GM19240 (cell line): ENCODE data around the gene FNDC8.
"Not testable (repeated sequence)": the region's sequence is repeated elsewhere in the genome, so short reads cannot be mapped to it uniquely, and the experiment has no call there.

Experiments used
- DNase-seq: peaks from one replicate; pipeline ENCODE4 v3.0.0; 2011; ENCODE audit warnings: low spot score; ENCODE audit not compliant: insufficient read length

Gene FNDC8

GRCh38 chr17:35121315-35121714 lies at the start of gene FNDC8:
Gene FNDC8 (plus strand): TSS chr17:35121615. CDS start chr17:35121694, 79 bp downstream.
- DNase-seq = no peak

- DNase-seq = no peak
Measured at GRCh38 chr17:35073183-35073790, 48.1 kb upstream of the FNDC8 start.

- DNase-seq = no peak
Measured at GRCh38 chr17:35073991-35074627, 47.3 kb upstream of the FNDC8 start.

DNA sequence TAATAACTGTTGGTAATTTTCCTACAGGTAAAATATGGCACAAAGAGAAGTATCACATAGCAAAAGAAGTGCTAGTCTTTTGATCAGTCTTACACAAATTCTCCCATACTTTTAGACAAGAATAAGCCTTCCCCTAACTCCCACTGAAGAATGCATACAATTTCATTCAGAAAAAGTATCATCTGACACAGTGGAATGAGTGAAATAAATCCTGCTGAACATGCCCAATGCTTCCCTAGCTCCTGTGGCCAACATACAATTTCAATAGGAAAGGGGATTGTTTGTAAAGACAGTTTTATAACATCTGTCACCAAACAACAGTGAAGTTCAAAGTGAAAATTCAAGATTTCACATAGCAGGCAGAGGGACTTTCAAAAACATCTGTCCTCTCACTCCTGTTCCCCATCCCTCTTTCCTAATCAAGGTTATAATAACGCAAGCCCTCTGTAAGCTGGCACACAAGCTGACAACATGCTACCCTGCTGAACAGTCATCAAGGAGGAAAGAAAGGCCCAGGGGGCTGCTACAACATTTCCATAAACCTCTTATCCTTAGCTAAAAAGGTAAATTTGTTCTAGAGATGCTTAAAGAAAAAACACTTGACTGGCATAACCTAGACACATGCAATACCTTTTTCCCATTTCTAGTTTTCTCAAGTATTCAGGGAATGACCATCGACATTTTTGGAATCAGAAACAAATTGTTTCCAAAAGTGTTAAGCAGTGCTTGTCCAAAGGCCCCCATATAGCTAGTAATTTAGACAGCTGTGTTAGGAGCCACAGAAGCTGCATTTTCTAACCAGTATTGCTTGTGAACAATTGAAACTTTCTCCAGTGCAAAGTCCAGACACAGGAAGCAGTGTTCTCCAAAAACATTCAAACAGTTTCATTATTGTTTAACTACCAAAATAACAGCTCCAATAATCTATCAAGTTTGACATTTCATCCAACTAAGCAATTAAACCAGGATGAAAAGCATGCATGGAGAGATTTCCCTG lies 46.4 kb upstream of the FNDC8 start:
- DNase-seq = no peak

DNA sequence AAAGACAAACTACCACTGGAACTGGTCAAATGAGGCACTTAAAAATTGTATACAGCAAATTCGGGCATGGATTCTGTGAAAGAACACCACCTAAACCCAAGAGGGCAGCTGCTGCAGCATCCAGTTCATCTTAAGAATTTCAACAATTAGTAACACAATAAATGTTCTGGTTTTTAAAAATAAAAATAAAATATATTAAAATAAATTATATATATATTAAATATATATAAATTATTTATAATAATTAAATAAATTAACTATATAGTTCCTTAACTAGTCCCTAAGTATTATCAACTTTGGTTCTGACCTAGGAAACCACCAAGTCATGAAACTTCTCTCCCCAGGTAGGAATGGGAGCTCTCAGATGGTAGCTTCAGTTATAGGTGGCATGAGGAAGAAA lies 44.5 kb upstream of the FNDC8 start:
- no peak for DNase-seq

DNA sequence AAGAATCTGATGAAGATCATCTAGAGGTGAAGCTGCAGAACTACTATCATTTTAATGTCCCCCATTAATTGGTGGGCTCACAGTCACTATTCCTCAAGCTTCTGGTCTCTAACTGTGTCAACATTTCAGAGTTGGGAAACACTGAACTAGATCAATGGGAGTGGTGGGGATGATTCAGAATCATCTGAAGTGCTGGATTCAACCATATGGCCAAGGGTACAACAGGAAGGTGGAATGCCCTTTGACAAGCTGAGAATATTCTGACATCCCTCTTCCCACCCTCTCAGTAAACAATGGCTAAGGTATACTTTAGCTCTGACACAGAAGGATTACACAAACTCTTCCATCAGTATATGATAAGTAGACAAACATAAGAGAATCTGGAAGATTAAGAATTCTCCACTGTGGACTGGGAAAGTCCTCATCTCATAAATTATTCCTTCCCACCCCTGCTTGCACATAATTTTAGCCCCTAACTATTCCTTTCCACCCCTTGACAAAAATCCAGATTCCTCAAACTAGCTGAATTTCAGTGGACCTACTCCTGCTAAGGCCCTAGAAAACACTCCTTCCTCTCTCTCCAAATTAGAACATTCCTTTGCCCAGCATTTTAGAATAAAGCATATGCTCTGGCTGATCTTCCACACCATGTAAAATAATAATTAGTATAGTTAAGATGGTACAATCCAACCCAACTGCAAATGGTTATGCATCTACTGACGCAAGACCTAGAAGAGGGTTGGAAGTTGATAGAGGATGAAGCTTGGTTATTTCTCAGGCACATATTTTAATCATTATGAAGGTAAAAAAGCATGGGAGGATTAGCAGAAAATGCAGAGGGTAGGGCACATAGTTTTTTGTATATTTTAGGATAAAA lies 41.6 kb upstream of the FNDC8 start:
- no peak for DNase-seq

- DNase-seq = no peak
Measured at GRCh38 chr17:35080536-35080935, 40.9 kb upstream of the FNDC8 start.

GRCh38 chr17:35081638-35082037 lies 39.8 kb upstream of the FNDC8 start:
- no peak for DNase-seq

- no peak for DNase-seq
Measured at GRCh38 chr17:35082073-35082657, 39.2 kb upstream of the FNDC8 start.

DNA sequence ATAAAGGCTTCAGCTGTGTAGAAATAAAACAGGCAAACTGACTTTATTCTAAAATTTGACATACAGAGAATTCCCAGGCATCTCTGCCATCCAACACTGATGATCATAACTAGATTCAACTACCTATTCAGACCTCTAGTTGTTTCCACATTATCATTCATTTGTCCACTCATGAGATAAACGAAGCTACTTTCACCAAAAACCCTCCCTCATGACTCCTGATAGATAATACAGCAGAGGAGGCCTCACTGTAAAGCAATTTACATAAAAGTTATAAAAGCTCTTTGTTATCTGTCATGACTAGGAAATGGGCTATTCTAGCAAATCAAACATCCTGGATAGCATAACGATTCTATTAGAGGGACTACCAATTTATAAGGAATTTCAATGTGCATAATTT lies 38.3 kb upstream of the FNDC8 start:
- DNase-seq = no peak

GRCh38 chr17:35084987-35085386 lies 36.4 kb upstream of the FNDC8 start:
- no peak for DNase-seq

DNA sequence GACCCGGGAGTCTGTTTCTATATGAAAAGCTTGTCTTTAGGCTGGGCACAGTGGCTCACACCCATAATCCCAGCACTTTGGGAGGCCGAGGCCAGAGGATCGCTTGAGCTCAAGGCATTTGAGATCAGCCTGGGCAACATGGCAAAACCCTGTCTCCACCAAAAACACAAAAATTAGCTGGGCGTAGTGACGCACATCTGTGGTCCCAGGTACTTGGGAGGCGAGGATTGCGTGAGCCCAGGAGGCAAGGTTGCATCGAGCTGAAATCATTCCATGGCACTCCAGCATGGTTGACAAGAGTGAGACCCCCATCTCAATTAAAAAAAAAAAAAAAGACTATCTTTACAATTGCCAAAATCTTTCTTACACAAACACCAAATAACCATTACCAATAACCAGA lies 35.3 kb upstream of the FNDC8 start:
- no peak for DNase-seq

GRCh38 chr17:35086931-35087573 lies 34.4 kb upstream of the FNDC8 start:
- no peak for DNase-seq

DNA sequence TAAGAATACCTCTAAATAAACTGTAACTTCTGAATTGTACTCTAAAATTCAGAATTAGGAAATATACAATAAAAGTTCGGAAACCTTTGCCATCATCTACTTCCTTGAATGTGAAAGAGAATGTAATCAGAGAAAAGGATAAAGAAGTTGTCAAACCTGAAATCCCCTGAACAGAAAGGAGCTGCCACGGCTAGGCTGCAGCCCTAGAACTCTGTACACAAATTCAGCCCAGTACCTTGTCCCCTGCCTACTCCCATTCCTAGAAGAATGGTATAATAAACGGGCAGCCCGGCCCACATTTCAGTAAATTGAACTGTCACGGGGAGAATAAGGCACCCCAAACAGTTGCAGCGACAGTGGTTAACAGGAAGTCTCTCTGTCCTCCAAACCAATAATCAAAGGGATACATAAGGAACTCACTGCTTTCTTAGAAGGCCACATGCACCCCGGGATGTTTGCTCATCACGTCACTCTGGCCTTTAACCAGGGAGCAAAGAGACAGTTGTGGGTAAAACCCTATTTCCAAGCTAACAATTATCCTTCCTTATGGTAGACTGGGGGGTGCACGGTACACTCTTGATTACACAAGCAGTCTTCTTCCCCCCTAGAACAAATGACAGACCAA lies 33.6 kb upstream of the FNDC8 start:
- no peak for DNase-seq

- DNase-seq = no peak
Measured at GRCh38 chr17:35088356-35088880, 33.0 kb upstream of the FNDC8 start.

DNA sequence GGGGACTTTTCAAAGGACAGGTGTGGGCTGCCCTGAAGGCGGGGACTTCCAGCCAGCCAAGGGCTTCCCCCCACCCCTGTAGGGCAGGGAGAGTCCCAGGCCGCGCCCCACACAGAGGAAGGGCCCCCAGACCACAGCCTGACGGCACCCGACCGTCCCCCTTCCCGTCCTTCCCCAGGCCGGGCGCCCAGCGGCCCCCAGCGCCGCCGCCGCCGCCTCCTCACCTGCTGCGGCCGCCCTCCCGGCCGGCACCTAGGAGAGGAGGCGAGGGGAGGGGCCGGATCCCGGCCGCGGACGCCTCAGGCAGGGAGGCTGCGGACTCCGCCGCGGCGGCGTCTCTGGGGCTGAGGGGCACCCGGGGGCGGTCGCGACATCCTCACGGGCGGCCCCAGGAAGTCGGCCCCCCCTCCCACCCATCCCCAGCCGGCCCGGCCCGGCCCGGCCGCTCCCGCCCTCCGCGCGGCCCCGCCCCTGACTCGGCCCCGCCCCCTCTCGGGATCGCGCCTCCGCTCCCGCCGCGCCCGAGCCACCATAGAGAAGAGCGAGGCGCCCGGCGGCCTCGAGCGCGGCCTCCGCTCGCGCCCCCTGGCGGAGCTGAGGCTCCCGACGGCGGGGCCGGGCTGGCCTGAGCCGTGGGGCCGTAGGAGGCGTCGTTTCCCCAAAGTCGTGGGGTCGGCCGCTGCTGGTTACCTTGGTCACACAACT lies 32.4 kb upstream of the FNDC8 start:
- DNase-seq = peak; percentile 38

DNA sequence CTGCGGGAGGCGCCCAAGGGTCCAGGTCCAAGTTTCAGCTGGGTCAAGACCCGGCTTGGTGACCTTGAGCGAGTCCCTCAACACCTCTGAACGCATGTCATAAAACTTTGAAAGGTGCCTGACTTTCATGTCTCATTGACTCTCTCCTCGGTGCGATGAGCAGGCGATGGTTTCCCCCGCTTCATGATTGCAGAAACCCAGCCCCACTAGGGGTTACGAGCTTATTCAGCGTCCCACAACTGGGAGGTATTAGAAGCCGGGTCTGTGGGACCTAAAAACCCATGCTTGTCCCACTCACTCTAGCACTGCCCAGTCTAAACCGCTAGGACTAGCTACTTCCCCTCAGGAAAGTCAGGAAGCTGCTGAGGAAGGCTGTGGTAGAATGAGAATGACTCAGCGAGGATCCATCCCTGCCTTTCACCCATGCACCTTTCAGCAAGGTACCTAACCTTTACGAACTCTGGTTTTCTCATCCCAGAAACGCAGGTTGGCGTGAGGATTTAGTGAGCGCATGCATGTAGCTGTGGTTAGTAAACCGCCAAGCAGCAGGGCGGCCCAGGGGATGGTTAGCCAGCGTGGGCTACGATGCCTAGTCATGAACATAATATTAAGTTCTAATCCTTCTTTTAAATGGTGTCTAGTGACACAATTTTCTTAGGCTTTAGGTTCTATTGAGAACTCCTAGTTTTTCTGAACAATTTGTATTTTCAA lies 31.7 kb upstream of the FNDC8 start:
- DNase-seq = no peak

DNA sequence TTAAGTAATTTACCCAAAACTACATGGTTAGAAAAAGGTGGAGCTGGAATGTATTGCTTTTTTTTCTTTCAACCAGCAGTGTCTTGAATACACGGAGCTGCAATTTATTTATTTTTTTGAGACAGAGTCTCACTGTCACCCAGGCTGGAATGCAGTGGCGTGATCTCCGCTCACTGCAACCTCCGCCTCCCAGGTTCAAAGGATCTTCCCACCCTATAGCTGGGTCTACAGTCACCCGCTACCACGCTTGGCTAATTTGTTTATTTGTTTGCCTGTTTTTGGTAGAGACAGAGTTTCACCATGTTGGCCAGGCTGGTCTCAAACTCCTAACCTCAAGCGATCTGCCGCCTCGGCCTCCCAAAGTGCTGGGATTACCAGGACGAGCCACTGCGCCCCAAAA lies 30.7 kb upstream of the FNDC8 start:
- DNase-seq = not testable (repeated sequence)
